Measurements from ENCODE around the gene RALA. TPM values are rescaled to one million over a fixed set of nuclear protein-coding genes. Genes with fewer than 3 reads are reported as not detected.

Gene RALA
- total and polyA plus RNA-seq, 10 of the 15 experiments (the other 5 are each of a cell fraction or from before 2014, with no cell fraction given): 7.5 to 53.3 (median 23.1) TPM

GRCh38 chr7:39620486-39620885 lies 2.9 kb upstream of the RALA start:
- no peaks in the 10 kb centered on the region for H3K9me3 ChIP-seq (replicated peaks; ENCODE audit: control insufficient read depth, insufficient read depth, low read length)
- ATAC-seq: no peak
- H3K4me2 ChIP-seq (ENCODE audit: control insufficient read depth, insufficient read depth): peak overlapping the region; percentile 4; the same call in 1 of the 2 replicates
- H3K27ac ChIP-seq (ENCODE audit: control insufficient read depth, insufficient read depth): no peak overlapping the region
- no peak overlapping the region for H2AFZ ChIP-seq (ENCODE audit: control insufficient read depth, low read depth, low read length)
- no peaks in the 10 kb centered on the region for H3K27me3 ChIP-seq (replicated peaks in 1 of 2; ENCODE audit: control insufficient read depth in 2 of 2, insufficient read depth in 2 of 2, low read length in 1 of 2)
- no peak overlapping the region for H3K9ac ChIP-seq (ENCODE audit: control insufficient read depth, insufficient read depth, low read length)
- in situ Hi-C loops (cut with MboI): no loop called here
- H3K4me1 ChIP-seq (ENCODE audit: control insufficient read depth, insufficient read depth, low read length): peaks cover 11% of the 10 kb centered on the region
- SMC1A ChIA-PET (ENCODE audit: uncharacterized antibody, unreplicated experiment): interaction anchor here (0.6 to 6.9 kb wide), 13 partner anchors 9 to 407 kb away, joined by 3 to 82 read pairs (median 5); no protein-coding TSS in a partner anchor
- no peak overlapping the region for H3K4me3 ChIP-seq
- FAIRE-seq: no peak
- RAD21 ChIA-PET (ENCODE audit: unreplicated experiment): interaction anchor here (1.0 to 6.4 kb wide), 6 partner anchors 40 to 127 kb away, joined by 3 to 75 read pairs (median 6); no protein-coding TSS in a partner anchor
- peak; percentile 4; the same call in 1 of the 2 replicates for TF ChIP-seq RUNX3 (IDR thresholded peaks at IDR 0.05; ENCODE audit: low read length)
- TF ChIP-seq, protein P1, sequence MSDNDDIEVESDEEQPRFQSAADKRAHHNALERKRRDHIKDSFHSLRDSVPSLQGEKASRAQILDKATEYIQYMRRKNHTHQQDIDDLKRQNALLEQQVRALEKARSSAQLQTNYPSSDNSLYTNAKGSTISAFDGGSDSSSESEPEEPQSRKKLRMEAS (IDR thresholded peaks at IDR 0.05; ENCODE audit: low read depth, low read length): no peak
- peaks cover 34% of the 10 kb centered on the region for H3K79me2 ChIP-seq (ENCODE audit: control insufficient read depth, insufficient read depth, low read length)
- no peak for DNase-seq (ENCODE audit: low read depth, low spot score)
- POLR2A ChIA-PET: interaction anchor here (0.6 to 5.0 kb wide), 4 partner anchors 28 to 114 kb away, joined by 3 to 64 read pairs (median 4); no protein-coding TSS in a partner anchor
- BruUV-seq (replicated peaks): no TSS peak
- no peaks in the 10 kb centered on the region for H3K36me3 ChIP-seq (ENCODE audit: control insufficient read depth in 2 of 2, insufficient read depth in 2 of 2, low read length in 1 of 2)
- CTCF ChIA-PET: interaction anchor here (1.0 to 5.0 kb wide), 6 partner anchors 28 to 126 kb away, joined by 3 to 42 read pairs (median 20); no protein-coding TSS in a partner anchor
- intact Hi-C loops (cut with micrococcal nuclease; ENCODE audit: unreplicated experiment): no loop called here
- H4K20me1 ChIP-seq (ENCODE audit: control insufficient read depth, insufficient read depth): no peaks in the 10 kb centered on the region

DNA sequence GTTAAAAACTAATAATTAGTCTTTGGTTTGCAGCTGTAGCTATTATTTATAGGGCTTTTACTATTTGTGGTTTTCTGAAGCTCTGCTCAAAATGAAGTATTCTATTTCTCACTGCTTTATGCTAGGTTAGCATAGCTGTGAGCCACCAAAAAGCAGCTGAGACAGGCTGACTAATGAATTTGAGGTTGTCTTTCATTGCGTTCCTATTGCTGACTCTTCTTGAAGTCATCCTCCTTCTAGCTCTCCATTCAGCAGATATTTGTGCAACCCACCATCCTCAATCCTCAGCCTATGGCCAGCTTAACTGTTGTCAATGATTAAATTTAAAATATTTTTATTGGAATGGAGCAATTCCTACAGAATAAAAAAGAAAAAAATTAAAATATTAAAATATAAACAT lies 2.1 kb upstream of the RALA start:
- intact Hi-C loops (cut with micrococcal nuclease; ENCODE audit: unreplicated experiment) (no loop called here), in situ Hi-C loops (cut with MboI) (no loop called here)
- Histone ChIP-seq H2AFZ (ENCODE audit: control insufficient read depth, low read depth, low read length) (no peak overlapping the region), H3K4me1 (ENCODE audit: control insufficient read depth, insufficient read depth, low read length) (peaks cover 11% of the 10 kb centered on the region), H3K36me3 (ENCODE audit: control insufficient read depth in 2 of 2, insufficient read depth in 2 of 2, low read length in 1 of 2) (no peaks in the 10 kb centered on the region), H3K27ac (ENCODE audit: control insufficient read depth, insufficient read depth) (no peak overlapping the region), H3K79me2 (ENCODE audit: control insufficient read depth, insufficient read depth, low read length) (peaks cover 41% of the 10 kb centered on the region), H3K4me3 (no peak overlapping the region), H3K27me3 (replicated peaks in 1 of 2; ENCODE audit: control insufficient read depth in 2 of 2, insufficient read depth in 2 of 2, low read length in 1 of 2) (no peaks in the 10 kb centered on the region), H3K9me3 (replicated peaks; ENCODE audit: control insufficient read depth, insufficient read depth, low read length) (no peaks in the 10 kb centered on the region), H4K20me1 (ENCODE audit: control insufficient read depth, insufficient read depth) (no peaks in the 10 kb centered on the region), H3K4me2 (ENCODE audit: control insufficient read depth, insufficient read depth) (peak overlapping the region; percentile 86), H3K9ac (ENCODE audit: control insufficient read depth, insufficient read depth, low read length) (no peak overlapping the region)
- ChIA-PET RAD21 (ENCODE audit: unreplicated experiment) (interaction anchor here (1.0 to 6.4 kb wide), 9 partner anchors 12 to 126 kb away, joined by 3 to 75 read pairs (median 5); no protein-coding TSS in a partner anchor), SMC1A (ENCODE audit: uncharacterized antibody, unreplicated experiment) (interaction anchor here (0.6 to 6.9 kb wide), 21 partner anchors 9 to 1622 kb away, joined by 3 to 82 read pairs (median 4); no protein-coding TSS in a partner anchor), POLR2A (interaction anchor here (0.9 to 5.0 kb wide), 5 partner anchors 64 to 119 kb away, joined by 3 to 64 read pairs (median 4); no protein-coding TSS in a partner anchor), CTCF (interaction anchor here (0.6 to 5.0 kb wide), 10 partner anchors 13 to 886 kb away, joined by 3 to 42 read pairs (median 9); no protein-coding TSS in a partner anchor)
- BruUV-seq (replicated peaks): no TSS peak
- no peak for FAIRE-seq
- ATAC-seq: no peak
- WGBS (ENCODE audit: insufficient coverage, insufficient replicate concordance, low lambda C conversion rate, missing lambda C conversion rate): 60% methylated on average over 1 of the region's 1 CpG
- no peak for DNase-seq (ENCODE audit: low read depth, low spot score)
- TF ChIP-seq RUNX3 (IDR thresholded peaks at IDR 0.05; ENCODE audit: low read length) (peak; percentile 20; the same call in 1 of the 2 replicates), HDAC2 (IDR thresholded peaks at IDR 0.05) (no peak), BMI1 (IDR thresholded peaks at IDR 0.05; ENCODE audit: borderline replicate concordance) (no peak), CHD4 (IDR thresholded peaks at IDR 0.05) (no peak), DPF2 (IDR thresholded peaks at IDR 0.05) (no peak), PML (IDR thresholded peaks at IDR 0.05; ENCODE audit: low read length) (0 out of 2 replicates have a peak, but pooled peaks have one; percentile 14), HDAC6 (IDR thresholded peaks at IDR 0.05; ENCODE audit: unreplicated experiment) (no peak), JUNB (IDR thresholded peaks at IDR 0.05) (no peak), BCL11A (IDR thresholded peaks at IDR 0.05; ENCODE audit: low read depth, low read length) (no peak), SIN3A (IDR thresholded peaks at IDR 0.05; ENCODE audit: low read depth, low read length) (no peak), IRF3 (IDR thresholded peaks at IDR 0.05) (no peak), POLR2A (IDR thresholded peaks at IDR 0.05; ENCODE audit: low read depth, low read length) (no peak), ZNF217 (IDR thresholded peaks at IDR 0.05) (no peak), REST (IDR thresholded peaks at IDR 0.05; ENCODE audit: low read depth, low read length) (no peak)
